ENCODE results near the gene TRIM29. TPM values are rescaled to one million over a fixed set of nuclear protein-coding genes. Genes with fewer than 3 reads are reported as not detected.

TRIM29 gene, protein sequence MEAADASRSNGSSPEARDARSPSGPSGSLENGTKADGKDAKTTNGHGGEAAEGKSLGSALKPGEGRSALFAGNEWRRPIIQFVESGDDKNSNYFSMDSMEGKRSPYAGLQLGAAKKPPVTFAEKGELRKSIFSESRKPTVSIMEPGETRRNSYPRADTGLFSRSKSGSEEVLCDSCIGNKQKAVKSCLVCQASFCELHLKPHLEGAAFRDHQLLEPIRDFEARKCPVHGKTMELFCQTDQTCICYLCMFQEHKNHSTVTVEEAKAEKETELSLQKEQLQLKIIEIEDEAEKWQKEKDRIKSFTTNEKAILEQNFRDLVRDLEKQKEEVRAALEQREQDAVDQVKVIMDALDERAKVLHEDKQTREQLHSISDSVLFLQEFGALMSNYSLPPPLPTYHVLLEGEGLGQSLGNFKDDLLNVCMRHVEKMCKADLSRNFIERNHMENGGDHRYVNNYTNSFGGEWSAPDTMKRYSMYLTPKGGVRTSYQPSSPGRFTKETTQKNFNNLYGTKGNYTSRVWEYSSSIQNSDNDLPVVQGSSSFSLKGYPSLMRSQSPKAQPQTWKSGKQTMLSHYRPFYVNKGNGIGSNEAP
- total RNA-seq: 10 to 100 TPM; 10.6 to 58.7 (median 45.9) TPM

DNA sequence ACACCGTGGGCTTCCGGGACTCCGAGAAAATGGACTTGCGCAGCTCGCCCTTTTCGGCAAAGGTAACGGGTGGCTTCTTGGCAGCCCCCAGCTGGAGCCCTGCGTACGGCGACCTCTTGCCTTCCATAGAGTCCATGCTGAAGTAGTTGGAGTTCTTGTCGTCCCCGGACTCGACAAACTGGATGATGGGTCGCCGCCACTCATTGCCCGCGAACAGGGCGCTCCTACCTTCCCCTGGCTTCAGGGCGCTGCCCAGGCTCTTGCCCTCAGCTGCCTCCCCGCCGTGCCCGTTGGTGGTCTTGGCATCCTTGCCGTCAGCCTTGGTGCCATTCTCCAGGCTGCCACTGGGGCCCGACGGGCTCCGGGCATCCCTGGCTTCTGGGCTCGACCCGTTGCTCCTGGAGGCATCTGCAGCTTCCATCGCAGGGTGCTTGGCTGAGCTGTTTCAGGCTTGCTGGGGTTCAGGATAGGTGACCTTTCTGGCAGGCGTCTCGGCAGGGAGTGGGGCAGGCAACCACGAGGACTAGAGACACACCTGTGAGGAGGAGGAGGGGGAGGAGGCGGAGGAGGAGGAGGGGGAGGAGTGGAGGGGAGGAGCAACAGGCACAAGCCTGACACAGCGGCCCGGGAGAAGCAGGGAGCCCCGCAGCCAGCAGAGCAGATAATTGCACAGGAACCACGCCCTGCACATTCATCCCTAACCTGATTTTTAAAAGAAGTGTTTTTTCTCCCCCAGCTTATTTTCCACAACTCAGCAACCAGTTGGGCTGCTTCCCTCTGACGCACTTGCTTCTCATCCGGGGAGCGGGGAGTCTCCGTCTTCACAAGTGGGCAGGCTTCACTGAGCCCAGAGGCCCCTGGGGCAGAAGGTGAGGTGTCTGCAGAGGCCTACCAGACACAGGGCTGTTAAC, at the start of gene TRIM29:
Gene TRIM29 (minus strand): TSS at position 503 of the 911 bp plus-strand sequence. CDS start 82 bp downstream, at position 421.
- TF ChIP-seq, protein P1, sequence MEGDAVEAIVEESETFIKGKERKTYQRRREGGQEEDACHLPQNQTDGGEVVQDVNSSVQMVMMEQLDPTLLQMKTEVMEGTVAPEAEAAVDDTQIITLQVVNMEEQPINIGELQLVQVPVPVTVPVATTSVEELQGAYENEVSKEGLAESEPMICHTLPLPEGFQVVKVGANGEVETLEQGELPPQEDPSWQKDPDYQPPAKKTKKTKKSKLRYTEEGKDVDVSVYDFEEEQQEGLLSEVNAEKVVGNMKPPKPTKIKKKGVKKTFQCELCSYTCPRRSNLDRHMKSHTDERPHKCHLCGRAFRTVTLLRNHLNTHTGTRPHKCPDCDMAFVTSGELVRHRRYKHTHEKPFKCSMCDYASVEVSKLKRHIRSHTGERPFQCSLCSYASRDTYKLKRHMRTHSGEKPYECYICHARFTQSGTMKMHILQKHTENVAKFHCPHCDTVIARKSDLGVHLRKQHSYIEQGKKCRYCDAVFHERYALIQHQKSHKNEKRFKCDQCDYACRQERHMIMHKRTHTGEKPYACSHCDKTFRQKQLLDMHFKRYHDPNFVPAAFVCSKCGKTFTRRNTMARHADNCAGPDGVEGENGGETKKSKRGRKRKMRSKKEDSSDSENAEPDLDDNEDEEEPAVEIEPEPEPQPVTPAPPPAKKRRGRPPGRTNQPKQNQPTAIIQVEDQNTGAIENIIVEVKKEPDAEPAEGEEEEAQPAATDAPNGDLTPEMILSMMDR (IDR thresholded peaks at IDR 0.05): peak in 2 of 3 donors; percentile 22 to 69
- TF ChIP-seq POLR2AphosphoS5 (IDR thresholded peaks at IDR 0.05) (peak in 1 of 3 donors; percentile 32), POLR2A (IDR thresholded peaks at IDR 0.05) (no peak)
- H3K9me3 ChIP-seq: no peaks in the 10 kb centered on the region

DNA sequence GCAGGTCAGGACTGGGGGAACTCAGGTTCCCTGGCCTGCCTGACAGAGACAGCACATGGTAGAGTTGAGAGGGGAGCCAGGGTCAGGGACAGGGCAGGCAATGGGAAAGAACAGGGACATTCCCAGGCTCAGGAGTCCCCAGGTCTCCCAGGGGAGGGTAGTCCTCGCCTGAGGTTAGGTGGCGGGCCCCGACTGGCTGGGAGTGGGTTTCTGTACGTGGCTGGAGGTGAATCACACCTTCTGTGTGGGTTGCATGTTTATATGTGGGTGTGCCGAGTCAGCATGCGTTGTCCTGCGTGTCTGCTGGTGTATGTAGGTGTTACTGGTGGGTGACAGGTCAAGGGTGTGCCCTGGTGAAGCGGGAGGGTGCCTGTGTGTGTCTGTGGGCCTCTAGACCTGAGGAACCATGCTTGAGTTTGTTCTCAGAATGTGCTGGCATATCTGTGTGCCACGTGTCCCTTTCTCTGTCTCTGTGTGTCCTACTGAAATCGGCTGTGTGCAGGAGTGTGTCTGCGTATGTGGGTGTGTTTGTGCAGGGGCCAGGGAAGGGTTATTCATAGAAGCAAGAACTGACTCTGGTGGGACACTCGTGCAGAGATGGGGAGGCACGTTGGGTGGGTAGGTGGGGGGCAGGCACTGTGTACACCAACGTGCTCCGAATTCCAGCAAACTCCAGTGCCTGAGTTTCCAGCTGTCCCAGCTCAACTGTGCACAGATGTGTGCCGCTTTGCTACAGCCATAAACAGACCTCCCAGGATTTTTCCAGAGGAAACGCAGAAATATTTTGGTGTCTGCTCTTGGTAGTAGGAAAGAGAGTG, 49.1 kb upstream of the TRIM29 start:
- H3K4me1 ChIP-seq: no peaks in the 10 kb centered on the region
- no peaks in the 10 kb centered on the region for H3K27me3 ChIP-seq
- H3K36me3 ChIP-seq: no peaks in the 10 kb centered on the region
- intact Hi-C loops (cut with DNase I; ENCODE audit: low total_unique reads): no loop called here
- H3K9me3 ChIP-seq: no peaks in the 10 kb centered on the region
- no peak for TF ChIP-seq POLR2A (IDR thresholded peaks at IDR 0.05)
- no peak for TF ChIP-seq POLR2AphosphoS5 (IDR thresholded peaks at IDR 0.05)
- TF ChIP-seq, protein P1 (IDR thresholded peaks at IDR 0.05): no peak
- peak overlapping the region; percentile 50 to 96 for H3K27ac ChIP-seq
- no peak overlapping the region for H3K4me3 ChIP-seq
- DNase-seq (ENCODE audit: low spot score in 2 of 2): no peak

More for the DNA sequence above, at the start of gene TRIM29:
- no peaks in the 10 kb centered on the region for H3K36me3 ChIP-seq
- no peaks in the 10 kb centered on the region for H3K4me1 ChIP-seq
- H3K27me3 ChIP-seq: no peaks in the 10 kb centered on the region
- peak within 1 kb of the TSS; percentile 82 to 95 for H3K27ac ChIP-seq
- intact Hi-C loops (cut with DNase I; ENCODE audit: low total_unique reads): no loop called here
- H3K4me3 ChIP-seq: peak within 1 kb of the TSS in 2 of 3 donors; percentile 61 to 68
- DNase-seq (ENCODE audit: low spot score in 2 of 2): peak in 1 of 2 donors; percentile 79

DNA sequence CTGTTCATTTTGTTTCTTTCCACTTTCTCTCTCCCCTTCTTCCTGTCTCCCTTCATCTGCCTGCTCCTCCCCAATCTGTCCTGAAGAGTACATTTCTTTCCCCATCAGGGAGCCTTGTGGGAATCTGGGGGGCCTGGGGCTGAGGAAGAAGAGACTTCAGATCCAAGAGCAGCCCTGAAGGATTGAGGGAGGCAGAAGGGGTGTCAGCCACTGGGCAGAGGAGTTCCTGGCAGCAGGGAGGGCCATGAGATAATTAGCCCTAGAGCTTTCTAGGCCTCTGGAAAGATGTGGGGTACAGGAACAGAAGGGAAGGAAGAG, 48.5 kb upstream of the TRIM29 start:
- Histone ChIP-seq H3K36me3 (no peaks in the 10 kb centered on the region), H3K4me3 (no peak overlapping the region), H3K27ac (peak overlapping the region; percentile 50 to 96), H3K9me3 (no peaks in the 10 kb centered on the region), H3K4me1 (no peaks in the 10 kb centered on the region), H3K27me3 (no peaks in the 10 kb centered on the region)
- no peak for DNase-seq (ENCODE audit: low spot score in 2 of 2)
- intact Hi-C loops (cut with DNase I; ENCODE audit: low total_unique reads): no loop called here
- TF ChIP-seq, protein P1 (IDR thresholded peaks at IDR 0.05): no peak
- no peak for TF ChIP-seq POLR2AphosphoS5 (IDR thresholded peaks at IDR 0.05)

DNA sequence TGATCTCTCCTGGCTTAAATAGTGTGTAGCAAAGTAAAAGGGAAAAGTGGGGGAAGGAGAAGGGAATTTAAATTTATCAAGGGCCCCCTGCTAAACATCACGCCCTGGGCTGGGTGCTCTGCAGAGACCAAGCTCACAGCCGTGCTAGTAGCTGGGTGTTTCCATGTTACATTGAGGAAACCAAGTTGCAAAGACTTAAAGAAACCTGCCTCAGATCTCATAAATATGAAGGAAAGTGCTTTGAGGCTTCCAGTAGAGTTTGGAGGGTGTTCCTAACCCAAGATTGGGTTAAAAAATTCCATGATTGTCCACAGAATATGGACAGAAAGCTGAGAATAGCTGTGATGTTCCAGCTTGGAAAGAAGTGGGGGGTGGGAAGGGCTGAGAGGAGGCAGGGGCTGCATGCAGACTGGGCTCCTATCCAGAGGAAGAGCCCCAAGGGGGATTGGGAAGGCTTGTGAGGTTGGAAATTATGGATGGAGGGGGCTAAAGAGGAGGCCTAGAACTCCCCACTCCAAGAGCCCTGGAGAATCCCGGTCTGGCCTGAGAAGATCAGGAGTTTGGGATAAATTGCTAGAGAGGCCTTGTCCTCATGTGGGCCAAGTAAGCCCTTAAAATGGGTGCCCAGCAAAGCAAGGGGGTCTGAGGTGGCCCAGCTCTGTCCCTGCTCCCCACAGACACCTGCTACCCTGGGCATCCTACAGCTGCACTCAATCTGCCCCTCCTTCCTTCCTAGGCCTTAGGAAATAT, 48.0 kb upstream of the TRIM29 start:
- H3K4me3 ChIP-seq: no peak overlapping the region

More for the DNA sequence above, 48.0 kb upstream of the TRIM29 start:
- Histone ChIP-seq H3K4me1 (no peaks in the 10 kb centered on the region), H3K27me3 (no peaks in the 10 kb centered on the region), H3K27ac (peak overlapping the region; percentile 50 to 96), H3K9me3 (no peaks in the 10 kb centered on the region), H3K36me3 (no peaks in the 10 kb centered on the region)
- TF ChIP-seq, protein P1 (IDR thresholded peaks at IDR 0.05): no peak
- TF ChIP-seq POLR2AphosphoS5 (IDR thresholded peaks at IDR 0.05) (no peak), POLR2A (IDR thresholded peaks at IDR 0.05) (no peak)
- no peak for DNase-seq (ENCODE audit: low spot score in 2 of 2)
- intact Hi-C loops (cut with DNase I; ENCODE audit: low total_unique reads): no loop called here
